GM19463 (cell line): ENCODE results near the gene RD3L.
"Not testable (repeated sequence)": the region's sequence is repeated elsewhere in the genome, so short reads cannot be mapped to it uniquely, and the experiment has no call there.

Experiments
- ATAC-seq: cut with Tn5 transposase; IDR thresholded peaks from one replicate; pipeline ENCODE4 v1.9.1; 2021; ENCODE audit warnings: mild to moderate bottlenecking, moderate library complexity; ENCODE audit not compliant: unreplicated experiment

The RD3L gene

GRCh38 chr14:103941973-103942736, at the start of gene RD3L:
Gene RD3L (minus strand): TSS chr14:103942529. CDS start chr14:103941695, 834 bp downstream.
- ATAC-seq: no peak

- no peak for ATAC-seq
Observed at GRCh38 chr14:103989964-103990363, 47.6 kb upstream of the RD3L start.

GRCh38 chr14:103989034-103989433, 46.7 kb upstream of the RD3L start:
- no peak for ATAC-seq

DNA sequence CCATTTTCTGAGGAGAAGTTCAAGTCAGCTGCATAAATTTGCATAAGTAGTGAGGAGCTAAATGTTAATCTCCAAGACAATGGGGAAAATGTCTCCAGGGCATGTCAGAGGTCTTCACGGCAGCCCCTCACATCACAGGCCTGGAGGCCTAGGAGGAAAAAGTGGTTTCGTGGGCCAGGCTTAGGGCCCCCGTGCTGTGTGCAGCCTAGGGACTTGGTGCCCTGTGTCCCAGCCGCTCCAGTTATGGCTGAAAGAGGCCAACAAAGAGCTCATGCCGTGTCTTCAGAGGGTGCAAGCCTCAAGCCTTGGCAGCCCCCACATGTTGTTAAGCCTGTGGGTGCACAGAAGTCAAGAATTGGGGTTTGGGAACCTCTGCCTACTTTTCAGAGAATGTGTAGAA, 41.9 kb upstream of the RD3L start:
- no peak for ATAC-seq

DNA sequence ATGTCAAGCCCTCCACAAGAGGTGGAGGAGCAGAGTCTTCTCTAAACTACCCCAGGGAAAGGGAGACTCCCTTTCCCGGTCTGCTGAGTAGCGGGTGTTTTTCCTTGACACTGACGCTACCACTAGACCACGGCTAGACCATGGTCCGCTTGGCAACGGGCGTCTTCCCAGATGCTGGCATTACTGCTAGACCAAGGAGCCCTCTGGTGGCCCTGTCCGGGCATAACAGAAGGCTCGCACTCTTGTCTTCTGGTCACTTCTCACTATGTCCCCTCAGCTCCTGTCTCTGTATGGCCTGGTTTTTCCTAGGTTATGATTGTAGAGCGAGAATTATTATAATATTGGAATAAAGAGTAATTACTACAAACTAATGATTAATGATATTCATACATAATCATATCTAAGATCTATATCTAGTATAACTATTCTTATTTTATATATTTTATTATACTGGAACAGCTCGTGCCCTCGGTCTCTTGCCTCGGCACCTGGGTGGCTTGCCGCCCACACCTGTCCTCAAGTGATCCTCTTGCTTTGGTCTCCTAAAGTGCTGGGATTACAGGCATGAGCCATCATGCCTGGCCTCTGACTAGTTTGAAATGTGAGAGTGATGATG, 38.4 kb upstream of the RD3L start:
- not testable (repeated sequence) for ATAC-seq

GRCh38 chr14:103974575-103974974, 32.2 kb upstream of the RD3L start:
- ATAC-seq: no peak

DNA sequence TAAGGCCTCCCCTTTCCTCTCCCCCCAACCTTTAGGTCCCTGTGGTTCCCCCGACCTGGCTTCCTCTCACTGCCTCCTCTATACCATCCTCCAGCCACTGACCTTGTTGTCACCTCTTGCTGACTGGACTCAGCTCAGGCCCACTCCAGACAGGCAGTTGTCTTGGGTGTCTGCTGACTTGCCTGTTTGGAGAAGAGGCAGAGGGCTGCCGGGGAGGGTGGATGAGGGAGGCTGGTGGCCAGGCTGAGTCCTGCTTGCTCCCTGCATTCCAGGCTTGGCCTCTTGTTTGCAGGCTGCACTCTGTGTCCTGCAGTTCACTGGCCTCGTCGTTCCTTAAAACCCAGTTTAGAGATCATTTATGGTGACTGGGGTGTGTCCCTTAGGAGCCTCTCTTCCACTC, 31.0 kb upstream of the RD3L start:
- no peak for ATAC-seq

DNA sequence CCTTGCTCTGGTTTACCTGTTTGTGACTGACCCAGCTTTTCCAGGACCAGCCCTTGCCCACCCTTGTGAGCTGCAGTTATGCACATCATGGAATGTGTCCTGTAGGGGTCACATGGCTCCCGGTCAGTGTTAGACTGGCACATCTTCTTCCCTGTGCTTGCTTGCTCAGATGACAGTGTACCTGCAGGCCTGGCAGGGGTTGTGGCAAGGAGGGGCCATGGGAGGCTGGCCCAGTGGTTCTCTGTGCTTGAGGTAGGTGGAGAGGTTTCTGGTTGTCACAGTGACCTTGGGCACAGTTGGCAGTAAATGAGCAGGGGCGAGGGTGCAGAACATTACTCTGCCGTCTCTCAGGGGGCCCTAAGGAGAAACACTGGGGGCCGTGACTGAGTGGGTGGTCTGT, 27.6 kb upstream of the RD3L start:
- ATAC-seq: no peak

DNA sequence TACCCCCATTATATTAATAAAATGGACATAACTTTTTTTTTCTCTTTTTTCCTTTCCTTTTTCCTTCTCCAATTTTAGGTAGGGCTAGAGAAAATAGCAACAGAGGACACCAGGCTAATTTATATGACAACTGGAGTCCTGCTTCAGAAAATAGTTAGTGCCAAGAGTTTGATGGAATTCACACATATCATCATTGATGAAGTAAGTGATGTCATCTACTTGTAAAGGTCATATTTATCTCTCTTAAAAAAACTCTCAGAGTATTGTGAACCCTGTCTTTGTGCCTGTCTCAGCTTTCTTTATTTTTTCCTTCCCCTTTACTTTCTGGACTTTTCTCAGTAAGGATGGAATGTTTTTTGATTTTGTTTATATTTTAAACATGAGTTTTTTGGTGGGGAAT, 24.3 kb upstream of the RD3L start:
- no peak for ATAC-seq

GRCh38 chr14:103961928-103962578, 19.7 kb upstream of the RD3L start:
- ATAC-seq: no peak

DNA sequence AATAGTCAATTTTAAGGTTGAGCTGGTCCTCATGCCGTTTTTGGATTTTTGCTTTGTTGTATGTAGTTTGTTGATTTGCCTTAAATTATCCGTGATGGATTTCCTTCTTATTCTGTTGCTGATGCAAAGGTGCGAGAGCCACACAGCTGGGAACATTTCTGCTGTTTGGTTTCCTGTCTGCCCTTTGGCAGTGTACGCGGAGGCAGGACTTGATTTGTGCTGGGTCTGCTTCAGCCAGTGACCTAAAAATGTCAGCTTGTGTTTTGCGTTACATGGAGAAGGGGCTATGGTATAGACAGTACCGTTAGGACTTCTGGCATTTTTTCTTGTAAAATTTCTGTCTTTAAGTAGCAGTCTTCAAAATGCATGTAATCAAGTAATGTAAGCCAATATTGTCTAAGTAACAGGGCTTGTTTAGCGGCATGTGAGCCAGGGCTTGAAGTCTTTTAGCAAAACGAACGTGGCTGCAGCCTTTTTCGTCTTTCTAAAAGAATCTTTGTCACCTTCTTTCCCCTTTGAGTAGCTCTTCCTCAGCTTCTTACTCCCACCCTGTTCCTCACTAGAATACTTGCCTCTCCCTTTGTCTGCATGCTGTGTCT, 18.2 kb upstream of the RD3L start:
- no peak for ATAC-seq

DNA sequence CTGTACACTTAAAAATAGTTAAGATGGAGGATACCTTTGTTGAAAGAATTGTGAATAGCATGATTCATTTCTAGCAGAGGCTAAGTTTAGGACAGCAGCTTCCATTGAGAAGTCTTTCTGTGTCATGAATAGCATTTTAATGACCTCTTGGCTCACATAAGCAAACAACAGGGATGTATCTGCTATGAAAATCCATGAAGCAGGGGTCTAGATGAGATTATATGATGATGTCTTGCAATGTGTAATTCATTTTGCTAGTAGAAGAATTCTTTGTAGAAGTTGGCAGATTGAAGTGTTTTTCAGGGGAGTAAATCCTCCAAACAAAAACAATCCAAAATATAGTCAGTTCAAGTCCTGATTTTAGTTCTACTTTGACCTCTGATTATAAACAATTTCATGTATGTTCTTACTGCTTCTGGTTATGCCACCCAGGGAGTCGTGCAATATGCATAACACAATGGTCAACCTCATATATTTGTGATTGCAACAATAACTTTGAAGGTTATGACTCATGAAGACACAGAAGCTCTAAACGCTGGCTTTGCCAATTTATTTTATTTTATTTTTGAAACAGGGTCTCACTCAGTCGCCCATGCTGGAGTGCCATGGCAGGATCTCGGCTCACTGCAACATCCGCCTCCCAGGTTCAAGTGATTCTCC, 6.9 kb upstream of the RD3L start:
- no peak for ATAC-seq

GRCh38 chr14:103948442-103948841, 6.1 kb upstream of the RD3L start:
- ATAC-seq: no peak

DNA sequence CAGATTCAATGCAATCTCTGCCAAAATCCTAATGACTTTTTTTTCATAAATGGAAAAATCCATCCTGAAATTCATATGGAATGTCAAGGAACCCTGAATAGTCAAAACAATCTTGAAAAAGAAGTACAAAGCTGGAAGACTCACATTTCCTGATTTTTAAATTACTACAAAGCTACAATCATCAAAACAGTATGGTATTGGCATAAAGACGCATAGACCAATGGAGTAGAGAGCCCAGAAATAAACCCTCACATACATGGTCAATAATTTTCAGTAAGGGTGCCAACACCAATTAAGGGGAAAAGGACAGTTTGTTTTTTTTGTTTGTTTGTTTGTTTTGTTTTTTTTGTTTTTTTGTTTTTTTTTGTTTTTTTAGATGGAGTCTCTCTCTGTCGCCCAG, 4.6 kb upstream of the RD3L start:
- no peak for ATAC-seq

- ATAC-seq: no peak
Observed at GRCh38 chr14:103943673-103944072, 1.3 kb upstream of the RD3L start.

DNA sequence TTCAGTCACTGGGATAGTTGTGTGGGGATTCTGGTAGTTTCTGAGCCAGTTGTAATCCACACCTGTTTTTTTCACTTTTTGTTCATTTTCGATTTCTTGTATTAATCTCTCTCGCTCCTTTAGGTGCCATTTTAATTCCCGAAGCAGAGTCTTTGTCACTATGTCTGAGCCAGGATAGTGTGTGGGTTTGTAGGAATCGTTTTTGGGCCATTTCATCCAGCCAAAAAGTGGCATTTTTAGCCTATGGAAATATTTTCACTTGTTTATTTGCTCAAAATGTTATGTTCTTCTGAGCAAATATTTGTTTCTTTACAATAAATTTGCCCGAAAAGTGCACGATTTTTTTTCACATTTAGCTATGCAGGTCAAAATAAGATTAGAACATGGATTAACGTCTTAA, 867 bp downstream of the RD3L start:
- no peak for ATAC-seq

GRCh38 chr14:103935102-103935501, 7.2 kb downstream of the RD3L start:
- no peak for ATAC-seq

DNA sequence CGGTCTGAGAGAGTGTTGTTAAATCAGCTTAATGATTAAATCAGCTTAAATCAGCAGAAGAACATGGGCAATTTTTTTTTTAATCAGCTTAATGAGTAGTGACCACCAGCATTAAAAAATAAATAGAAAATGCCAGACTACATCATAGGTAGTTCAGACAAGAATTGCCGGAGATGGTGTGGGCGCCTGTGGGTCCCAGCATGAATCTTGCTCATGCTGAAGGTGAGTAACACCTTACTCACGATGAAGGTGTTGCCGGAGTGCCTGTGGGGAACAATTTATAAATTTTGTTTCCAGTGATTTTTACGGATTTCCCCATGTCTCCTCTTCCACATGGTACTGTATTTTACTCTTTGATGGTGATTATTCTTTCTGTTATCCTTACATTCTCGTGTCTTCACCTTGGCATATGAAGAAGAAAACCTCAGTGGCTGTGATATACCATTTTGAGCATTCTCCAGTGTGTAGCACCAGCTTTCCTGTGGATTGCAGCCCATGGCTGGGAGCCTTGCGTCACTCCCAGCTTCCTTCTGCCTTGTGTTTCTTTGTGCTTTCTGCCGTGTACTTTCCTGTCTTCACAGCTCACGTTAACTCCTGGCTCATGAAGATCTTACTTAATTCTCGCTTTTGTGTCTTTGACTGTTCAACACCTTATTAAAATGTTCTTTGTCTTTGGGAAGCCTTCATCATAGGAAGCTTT, 9.4 kb downstream of the RD3L start:
- ATAC-seq: no peak

DNA sequence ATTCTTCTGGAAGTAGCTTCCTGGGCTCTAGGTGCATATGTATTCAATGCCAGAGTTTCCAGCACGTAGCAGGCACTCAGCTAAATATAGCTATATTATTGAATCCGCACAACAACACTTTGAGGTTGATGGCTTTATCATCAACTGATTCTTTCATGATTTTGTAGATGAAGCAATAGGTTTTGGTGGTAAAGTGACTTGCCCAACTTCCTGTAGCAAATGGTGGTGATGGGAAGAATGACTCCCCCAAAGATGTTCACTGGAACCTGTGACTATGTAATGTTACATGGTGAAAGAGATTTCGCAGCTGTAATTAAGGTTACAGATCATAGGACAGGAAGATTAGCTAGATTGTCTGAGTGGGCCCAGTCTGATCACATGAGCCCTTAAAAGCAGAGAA, 10.9 kb downstream of the RD3L start:
- no peak for ATAC-seq

DNA sequence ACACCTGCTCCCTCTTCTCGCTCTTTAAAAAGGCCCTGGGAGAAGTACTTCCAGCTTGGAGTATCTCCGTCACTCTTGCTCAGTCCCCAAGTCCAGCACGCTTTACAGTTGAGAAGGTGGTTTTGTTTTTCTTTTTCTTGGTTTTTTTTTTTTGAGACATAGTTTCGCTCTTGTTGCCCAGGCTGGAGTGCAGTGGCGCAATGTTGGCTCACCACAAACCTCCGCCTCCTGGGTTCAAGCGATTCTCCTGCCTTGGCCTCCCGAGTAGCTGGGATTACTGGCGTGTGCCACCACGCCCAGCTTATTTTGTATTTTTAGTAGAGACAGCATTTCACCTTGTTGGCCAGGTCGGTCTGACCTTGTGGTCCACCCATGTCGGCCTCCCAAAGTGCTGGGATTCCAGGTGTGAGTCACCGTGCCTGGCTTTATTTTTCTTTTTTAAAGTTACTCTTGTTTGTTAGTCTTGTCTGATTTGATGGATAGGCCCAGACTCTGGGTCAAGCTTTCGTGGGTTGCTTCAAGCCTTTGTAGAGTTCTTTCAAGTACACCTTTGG, 12.2 kb downstream of the RD3L start:
- ATAC-seq: no peak
